ENCODE data around the gene SYTL3.

DNA sequence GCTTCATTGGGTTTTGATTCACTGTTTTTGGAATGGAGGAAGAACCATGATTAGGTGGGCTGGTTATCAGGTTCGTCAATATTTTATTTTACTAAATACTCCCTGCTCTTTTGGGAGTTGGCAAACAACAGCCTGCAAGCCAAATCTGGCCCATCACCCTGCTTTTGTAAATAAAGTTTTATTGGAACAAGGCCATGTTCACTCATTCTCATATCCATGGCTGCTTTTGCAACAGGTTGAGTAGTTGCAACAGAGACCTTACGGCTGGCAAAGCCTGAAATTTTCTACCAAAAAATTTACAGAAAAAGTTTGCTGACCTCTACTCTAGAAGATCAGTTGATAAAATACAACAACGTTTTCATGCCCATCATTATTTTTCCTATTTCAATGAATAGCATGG lies 45.1 kb downstream of the SYTL3 start:
- TF ChIP-seq POLR2AphosphoS5 (IDR thresholded peaks at IDR 0.05) (no peak), CTCF (IDR thresholded peaks at IDR 0.05) (no peak)

All from suprapubic skin (tissue), 3 donors.